ENCODE measurements around the gene MAPK10.

- TF ChIP-seq POLR2A (IDR thresholded peaks at IDR 0.05; ENCODE audit: low read depth, low read length) (no peak), CTCF (IDR thresholded peaks at IDR 0.05; ENCODE audit: extremely low read depth in 1 of 2, insufficient read depth in 1 of 2, low read depth in 1 of 2, low read length in 2 of 2) (no peak), EZH2 (IDR thresholded peaks at IDR 0.05; ENCODE audit: borderline replicate concordance, low read depth, low read length, severe bottlenecking) (no peak), MAX (IDR thresholded peaks at IDR 0.05; ENCODE audit: insufficient read depth, insufficient read length) (no peak), POLR2AphosphoS5 (IDR thresholded peaks at IDR 0.05; ENCODE audit: insufficient read depth, low read depth, low read length) (no peak)
Observed at GRCh38 chr4:85964298-85964697, 395.6 kb downstream of the MAPK10 start.

Data from endothelial cell of umbilical vein (primary cell).